GM23338 (cell line): ENCODE measurements around the gene RAB44. TPM values are rescaled to one million over a fixed set of nuclear protein-coding genes. Genes with fewer than 3 reads are reported as not detected.

Source experiments
- ATAC-seq: fragments of 200-7000 bp; cut with Tn5 transposase; 3 replicates; pipeline ENCODE4 v1.9.1; 2020
- DNase-seq: peaks from one replicate; pipeline ENCODE4 v3.0.0-alpha.2; 2015; ENCODE audit warnings: low spot score
- H2AFZ ChIP-seq: fragments of 200-600 bp; sonication (generic); 2 replicates; pipeline ENCODE4 v1.8.0; 2016; ENCODE audit warnings: antibody characterized with exemption, mild to moderate bottlenecking, moderate library complexity
- H3F3A ChIP-seq: fragments of 200-600 bp; sonication (generic); replicated peaks from 2 replicates; pipeline ENCODE4 v1.8.0; 2017; ENCODE audit warnings: antibody characterized with exemption, mixed run types, low read depth
- H3K27ac ChIP-seq: fragments of 200-600 bp; sonication (generic); 2 replicates; pipeline ENCODE4 v1.6.1; 2016; ENCODE audit warnings: low read depth
- H3K27me3 ChIP-seq: fragments of 200-600 bp; sonication (generic); 2 replicates; pipeline ENCODE4 v1.8.0; 2016; ENCODE audit warnings: mild to moderate bottlenecking, mixed run types, moderate library complexity; ENCODE audit not compliant: insufficient read depth
- H3K36me3 ChIP-seq: fragments of 200-600 bp; sonication (generic); 2 replicates; pipeline ENCODE4 v1.8.0; 2016; ENCODE audit warnings: mild to moderate bottlenecking; ENCODE audit not compliant: insufficient read depth
- H3K4me1 ChIP-seq: fragments of 200-600 bp; sonication (generic); 2 replicates; pipeline ENCODE4 v1.8.0; 2016; ENCODE audit warnings: mild to moderate bottlenecking, moderate library complexity; ENCODE audit not compliant: insufficient read depth
- H3K4me2 ChIP-seq: fragments of 200-600 bp; sonication (generic); 2 replicates; pipeline ENCODE4 v1.7.1; 2017; ENCODE audit warnings: mixed run types
- H3K4me3 ChIP-seq: fragments of 200-600 bp; sonication (generic); 2 replicates; pipeline ENCODE4 v1.6.1; 2016; ENCODE audit warnings: mixed run types
- H3K79me2 ChIP-seq: fragments of 200-600 bp; sonication (generic); replicated peaks from 2 replicates; pipeline ENCODE4 v1.8.0; 2017; ENCODE audit warnings: mild to moderate bottlenecking; ENCODE audit not compliant: insufficient read depth
- H3K9me2 ChIP-seq: fragments of 200-600 bp; sonication (generic); 2 replicates; pipeline ENCODE4 v1.8.0; 2017; ENCODE audit not compliant: insufficient read depth
- H4K20me1 ChIP-seq: fragments of 200-600 bp; sonication (generic); replicated peaks from 2 replicates; pipeline ENCODE4 v1.8.0; 2017; ENCODE audit warnings: mild to moderate bottlenecking; ENCODE audit not compliant: insufficient read depth
- H3K27ac Mint-ChIP-seq: 2 replicates; pipeline ENCODE4 v1.8.0; 2020; ENCODE audit warnings: inconsistent platforms, mild to moderate bottlenecking, moderate library complexity, mixed read lengths
- H3K27me3 Mint-ChIP-seq: 3 replicates; pipeline ENCODE4 v1.8.0; 2022; ENCODE audit warnings: low read depth, mild to moderate bottlenecking, moderate library complexity, mixed read lengths, inconsistent platforms; ENCODE audit not compliant: insufficient read depth, poor library complexity
- H3K36me3 Mint-ChIP-seq: 3 replicates; pipeline ENCODE4 v1.8.0; 2021; ENCODE audit warnings: low read depth, mild to moderate bottlenecking, inconsistent platforms, moderate library complexity, mixed read lengths
- H3K4me1 Mint-ChIP-seq: 3 replicates; pipeline ENCODE4 v1.8.0; 2020; ENCODE audit warnings: mild to moderate bottlenecking, inconsistent platforms, mixed read lengths
- H3K4me3 Mint-ChIP-seq: 3 replicates; pipeline ENCODE4 v1.8.0; 2021; ENCODE audit warnings: moderate library complexity, mild to moderate bottlenecking, inconsistent platforms, mixed read lengths
- H3K9me3 Mint-ChIP-seq: 3 replicates; pipeline ENCODE4 v1.8.0; 2020; ENCODE audit warnings: moderate library complexity, mild to moderate bottlenecking, inconsistent platforms, mixed read lengths
- CREB1 ChIP-seq: fragments of 250-450 bp; sonication (Bioruptor Pico); IDR thresholded peaks from 2 replicates; pipeline ENCODE4 v1.5.0; 2020; ENCODE audit warnings: low read depth, mild to moderate bottlenecking, moderate library complexity
- EZH2 ChIP-seq: fragments of 200-600 bp; sonication (generic); IDR thresholded peaks from one replicate; pipeline ENCODE4 v1.8.0; 2017; ENCODE audit warnings: antibody characterized with exemption, mild to moderate bottlenecking, low read depth; ENCODE audit not compliant: unreplicated experiment
- EZH2phosphoT487 ChIP-seq: fragments of 200-600 bp; sonication (generic); IDR thresholded peaks from one replicate; pipeline ENCODE4 v1.8.1; 2018; ENCODE audit warnings: antibody characterized with exemption; ENCODE audit not compliant: unreplicated experiment
- NANOG ChIP-seq: IDR thresholded peaks from 2 replicates; pipeline ENCODE4 v1.6.1; 2016; ENCODE audit warnings: antibody characterized with exemption, borderline replicate concordance
- REST ChIP-seq: IDR thresholded peaks from one replicate; pipeline ENCODE4 v1.6.1; 2018; ENCODE audit warnings: antibody characterized with exemption; ENCODE audit not compliant: unreplicated experiment
- ZNF462 ChIP-seq: fragments of 250-450 bp; sonication (Bioruptor Pico); IDR thresholded peaks from 2 replicates; pipeline ENCODE4 v1.5.0; 2020; ENCODE audit warnings: mild to moderate bottlenecking, moderate library complexity
- polyA plus RNA-seq: library from polyadenylated mRNA; unstranded; fragments of >200 nt; fragmentation: Nextera tagmentation; extraction: Ambion mirVana; gene quantifications from 2 replicates; pipeline ENCODE4 v1.2.1, GENCODE V29; 2016
- total RNA-seq: library from RNA; depleted of rRNA; stranded (reverse); fragments of >200 nt; shearing (Covaris generic); gene quantifications from 2 replicates; pipeline ENCODE4 v1.2.3, GENCODE V29; 2014

The RAB44 gene
- total and polyA plus RNA-seq, 2 experiments from 2014 or later, result not detected

DNA sequence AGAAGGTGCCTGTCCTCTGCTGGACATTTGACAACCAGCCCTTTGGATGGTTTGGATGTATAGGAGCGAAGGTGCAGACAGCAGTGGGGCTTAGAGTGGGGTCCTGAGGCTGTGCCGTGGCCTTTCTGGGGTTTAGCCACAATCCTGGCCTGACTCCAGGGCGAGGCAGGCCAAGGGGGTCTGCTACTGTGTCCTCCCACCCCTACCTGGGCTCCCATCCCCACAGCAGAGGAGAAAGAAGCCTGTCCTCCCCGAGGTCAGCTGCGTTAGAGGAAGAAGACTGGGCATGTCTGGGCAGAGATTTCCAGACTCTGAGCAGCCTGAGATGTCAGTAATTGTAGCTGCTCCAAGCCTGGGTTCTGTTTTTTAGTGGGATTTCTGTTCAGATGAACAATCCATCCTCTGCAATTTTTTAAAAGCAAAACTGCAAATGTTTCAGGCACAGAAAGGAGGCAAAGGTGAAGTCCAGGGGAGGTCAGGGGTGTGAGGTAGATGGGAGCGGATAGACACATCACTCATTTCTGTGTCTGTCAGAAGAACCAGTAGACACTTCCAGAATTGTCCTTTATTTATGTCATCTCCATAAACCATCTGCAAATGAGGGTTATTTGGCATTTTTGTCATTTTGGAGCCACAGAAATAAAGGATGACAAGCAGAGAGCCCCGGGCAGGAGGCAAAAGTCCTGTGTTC is 20.4 kb upstream of the RAB44 start:
- Mint-ChIP-seq H3K9me3 (no peaks in the 10 kb centered on the region), H3K27me3 (peaks cover 38% of the 10 kb centered on the region), H3K4me1 (peaks cover 33% of the 10 kb centered on the region), H3K4me3 (peak overlapping the region; percentile 50; the same call in 2 of the 3 replicates), H3K27ac (peak overlapping the region; percentile 83), H3K36me3 (peaks cover 4% of the 10 kb centered on the region; the same call in 2 of the 3 replicates)
- ATAC-seq (no peak), DNase-seq (no peak)
- Histone ChIP-seq H3K36me3 (no peaks in the 10 kb centered on the region), H3K9me2 (0 out of 2 replicates have a peak, but pooled peaks cover 6% of the 10 kb centered on the region), H3F3A (peaks cover 6% of the 10 kb centered on the region; the same call in 1 of the 2 replicates), H3K4me3 (peak overlapping the region; percentile 78), H3K4me2 (peak overlapping the region; percentile 93), H3K27ac (peak overlapping the region; percentile 59; the same call in 1 of the 2 replicates), H3K79me2 (peaks cover 19% of the 10 kb centered on the region), H4K20me1 (no peaks in the 10 kb centered on the region; the same call in 1 of the 2 replicates), H3K4me1 (peaks cover 41% of the 10 kb centered on the region), H3K27me3 (peaks cover 38% of the 10 kb centered on the region), H2AFZ (0 out of 2 replicates have a peak overlapping the region, but pooled peaks have one; percentile 43)
- TF ChIP-seq REST (no peak), NANOG (no peak), CREB1 (no peak), EZH2 (no peak), ZNF462 (CRISPR knock-in tag) (no peak), EZH2phosphoT487 (no peak)
